Neural progenitor cell (in vitro differentiated cells): ENCODE measurements around the gene CASTOR1. TPM values are rescaled to one million over a fixed set of nuclear protein-coding genes. Genes with fewer than 3 reads are reported as not detected.
A peak's percentile ranks its signal among the peaks of the same experiment; 100 is the strongest.

Experiments
- DNase-seq: peaks from one replicate; pipeline ENCODE4 v3.0.0-alpha.2; 2016; ENCODE audit warnings: low spot score
- H2AFZ ChIP-seq: fragments of 200-600 bp; sonication (generic); replicated peaks from 2 replicates; pipeline ENCODE4 v1.6.1; 2016; ENCODE audit warnings: antibody characterized with exemption
- H3F3A ChIP-seq: fragments of 200-600 bp; sonication (generic); 2 replicates; pipeline ENCODE4 v1.6.1; 2016; ENCODE audit warnings: antibody characterized with exemption, low read depth
- H3K27ac ChIP-seq: fragments of 200-600 bp; sonication (generic); 2 replicates; pipeline ENCODE4 v1.5.1; 2016; ENCODE audit warnings: mild to moderate bottlenecking
- H3K27me3 ChIP-seq: fragments of 200-600 bp; sonication (generic); 2 replicates; pipeline ENCODE4 v1.6.1; 2016; ENCODE audit warnings: mild to moderate bottlenecking, moderate library complexity
- H3K36me3 ChIP-seq: fragments of 200-600 bp; sonication (generic); 2 replicates; pipeline ENCODE4 v1.5.1; 2016
- H3K4me1 ChIP-seq: fragments of 200-600 bp; sonication (generic); 2 replicates; pipeline ENCODE4 v1.6.1; 2016; ENCODE audit warnings: mixed run types
- H3K4me2 ChIP-seq: fragments of 200-600 bp; sonication (generic); 2 replicates; pipeline ENCODE4 v1.6.1; 2016
- H3K4me3 ChIP-seq: fragments of 200-600 bp; sonication (generic); 2 replicates; pipeline ENCODE4 v1.5.1; 2016
- H3K79me2 ChIP-seq: fragments of 200-600 bp; sonication (generic); 2 replicates; pipeline ENCODE4 v1.6.1; 2016; ENCODE audit warnings: low read depth
- H3K9ac ChIP-seq: fragments of 200-600 bp; sonication (generic); 2 replicates; pipeline ENCODE4 v1.6.1; 2016
- H3K9me3 ChIP-seq: fragments of 200-600 bp; sonication (generic); 2 replicates; pipeline ENCODE4 v1.5.1; 2016; ENCODE audit warnings: low read depth
- H4K20me1 ChIP-seq: fragments of 200-600 bp; sonication (generic); 2 replicates; pipeline ENCODE4 v1.6.1; 2016; ENCODE audit warnings: low read depth
- H3K27ac Mint-ChIP-seq: 3 replicates; pipeline ENCODE4 v1.8.0; 2021; ENCODE audit warnings: mixed read lengths
- H3K27me3 Mint-ChIP-seq: 2 replicates; pipeline ENCODE4 v1.8.0; 2022; ENCODE audit warnings: low read depth, mild to moderate bottlenecking, inconsistent platforms, moderate library complexity, mixed read lengths; ENCODE audit not compliant: insufficient read depth
- H3K36me3 Mint-ChIP-seq: 3 replicates; pipeline ENCODE4 v1.8.0; 2021; ENCODE audit warnings: mixed read lengths
- H3K4me1 Mint-ChIP-seq: 3 replicates; pipeline ENCODE4 v1.8.0; 2021; ENCODE audit warnings: mixed read lengths
- H3K4me3 Mint-ChIP-seq: 3 replicates; pipeline ENCODE4 v1.8.0; 2021; ENCODE audit warnings: mild to moderate bottlenecking, moderate library complexity, mixed read lengths
- H3K9me3 Mint-ChIP-seq: 3 replicates; pipeline ENCODE4 v1.8.0; 2020; ENCODE audit warnings: mixed read lengths
- CTCF ChIP-seq: fragments of 200-600 bp; sonication (generic); IDR thresholded peaks from 2 replicates; pipeline ENCODE4 v1.5.1; 2017; ENCODE audit warnings: antibody characterized with exemption, mild to moderate bottlenecking
- EZH2 ChIP-seq: fragments of 200-600 bp; sonication (generic); IDR thresholded peaks from 2 replicates; pipeline ENCODE4 v1.6.1; 2017; ENCODE audit warnings: antibody characterized with exemption, mild to moderate bottlenecking, moderate library complexity
- EZH2phosphoT487 ChIP-seq: fragments of 200-600 bp; sonication (generic); IDR thresholded peaks from 2 replicates; pipeline ENCODE4 v1.6.1; 2017; ENCODE audit warnings: antibody characterized with exemption
- total RNA-seq: library from RNA; depleted of rRNA; stranded (reverse); fragments of >200 nt; gene quantifications from 2 replicates; pipeline ENCODE4 v1.2.3, GENCODE V29; 2015; ENCODE audit warnings: low replicate concordance

The CASTOR1 gene
- total RNA-seq, 1 donor from 2014 or later: 6.2 TPM

GRCh38 chr22:30279932-30280331 is 9.4 kb downstream of the CASTOR1 start:
- Histone ChIP-seq H3K4me2 (no peak overlapping the region), H2AFZ (no peak overlapping the region), H3K79me2 (no peaks in the 10 kb centered on the region), H3K36me3 (no peaks in the 10 kb centered on the region), H3K27ac (no peak overlapping the region), H3F3A (no peaks in the 10 kb centered on the region), H3K4me1 (peaks cover 7% of the 10 kb centered on the region), H3K27me3 (no peaks in the 10 kb centered on the region), H3K9ac (no peak overlapping the region), H3K9me3 (no peaks in the 10 kb centered on the region), H4K20me1 (no peaks in the 10 kb centered on the region), H3K4me3 (no peak overlapping the region)
- no peak overlapping the region for H3K27ac Mint-ChIP-seq
- TF ChIP-seq CTCF: no peak
- no peak for TF ChIP-seq EZH2
- no peak for TF ChIP-seq EZH2phosphoT487
- H3K27me3 Mint-ChIP-seq: no peaks in the 10 kb centered on the region
- H3K4me1 Mint-ChIP-seq: peaks cover 17% of the 10 kb centered on the region
- no peaks in the 10 kb centered on the region for H3K36me3 Mint-ChIP-seq
- no peaks in the 10 kb centered on the region for H3K9me3 Mint-ChIP-seq
- H3K4me3 Mint-ChIP-seq: no peak overlapping the region
- DNase-seq: no peak

GRCh38 chr22:30279046-30279788 is 10.1 kb downstream of the CASTOR1 start:
- Histone ChIP-seq H3K4me1 (peaks cover 7% of the 10 kb centered on the region), H3K9me3 (no peaks in the 10 kb centered on the region), H3F3A (no peaks in the 10 kb centered on the region), H3K9ac (no peak overlapping the region), H3K27ac (no peak overlapping the region), H3K4me3 (no peak overlapping the region), H3K79me2 (no peaks in the 10 kb centered on the region), H3K27me3 (no peaks in the 10 kb centered on the region), H3K36me3 (no peaks in the 10 kb centered on the region), H3K4me2 (no peak overlapping the region), H4K20me1 (no peaks in the 10 kb centered on the region), H2AFZ (no peak overlapping the region)
- no peaks in the 10 kb centered on the region for H3K36me3 Mint-ChIP-seq
- no peaks in the 10 kb centered on the region for H3K9me3 Mint-ChIP-seq
- DNase-seq: no peak
- TF ChIP-seq EZH2phosphoT487 (no peak), EZH2 (no peak), CTCF (no peak)
- peaks cover 2% of the 10 kb centered on the region for H3K27me3 Mint-ChIP-seq
- peaks cover 17% of the 10 kb centered on the region for H3K4me1 Mint-ChIP-seq
- H3K4me3 Mint-ChIP-seq: no peak overlapping the region
- no peak overlapping the region for H3K27ac Mint-ChIP-seq

GRCh38 chr22:30277547-30278344 is 11.6 kb downstream of the CASTOR1 start:
- no peak overlapping the region for H3K4me3 ChIP-seq
- Mint-ChIP-seq H3K27ac (peak overlapping the region; percentile 70), H3K9me3 (no peaks in the 10 kb centered on the region), H3K36me3 (no peaks in the 10 kb centered on the region), H3K27me3 (peaks cover 2% of the 10 kb centered on the region), H3K4me1 (peaks cover 17% of the 10 kb centered on the region), H3K4me3 (no peak overlapping the region)
- H3K4me2 ChIP-seq: no peak overlapping the region
- peak; percentile 48 for DNase-seq
- TF ChIP-seq EZH2phosphoT487: no peak
- TF ChIP-seq CTCF: no peak
- no peak for TF ChIP-seq EZH2
- H4K20me1 ChIP-seq: no peaks in the 10 kb centered on the region
- H3K79me2 ChIP-seq: no peaks in the 10 kb centered on the region
- H2AFZ ChIP-seq: peak overlapping the region; percentile 71
- no peaks in the 10 kb centered on the region for H3K9me3 ChIP-seq
- H3K27ac ChIP-seq: no peak overlapping the region
- no peak overlapping the region for H3K9ac ChIP-seq
- H3K36me3 ChIP-seq: no peaks in the 10 kb centered on the region
- H3K4me1 ChIP-seq: peaks cover 7% of the 10 kb centered on the region
- H3K27me3 ChIP-seq: no peaks in the 10 kb centered on the region
- H3F3A ChIP-seq: no peaks in the 10 kb centered on the region
